GM12878 (cell line): ENCODE data around the gene GOLGA2. TPM values are rescaled to one million over a fixed set of nuclear protein-coding genes. Genes with fewer than 3 reads are reported as not detected.

Experiments
- ATAC-seq: fragments of 200-7000 bp; cut with Tn5 transposase; 3 replicates; pipeline ENCODE4 v1.9.1; 2020; ENCODE audit warnings: mild to moderate bottlenecking, moderate library complexity
- BruUV-seq: library from RNA; stranded (reverse); fragments of 400-500 nt; replicated peaks from 2 replicates; lab custom pipeline; 2021; lab: Mats Ljungman, UMichigan
- CTCF ChIA-PET: fragments of 300-600 bp; sonication (Branson Sonifier 250); formaldehyde crosslinking; extraction: SDS; loops from one replicate; lab custom pipeline; 2021; ENCODE audit warnings: inconsistent platforms; lab: Yijun Ruan, JAX
- POLR2A ChIA-PET: fragments of 350-600 bp; formaldehyde crosslinking; extraction: SDS; loops from one replicate; lab custom pipeline; 2021; ENCODE audit warnings: inconsistent platforms; lab: Charles Lee
- RAD21 ChIA-PET: fragments of 300-600 bp; sonication (Branson Sonifier 250); formaldehyde crosslinking; loops from one replicate; lab custom pipeline; 2023; ENCODE audit warnings: antibody characterized with exemption; ENCODE audit not compliant: unreplicated experiment; lab: Charles Lee
- SMC1A ChIA-PET: fragments of 300-600 bp; sonication (Branson Sonifier 250); formaldehyde crosslinking; loops from one replicate; lab custom pipeline; 2023; ENCODE audit not compliant: unreplicated experiment, uncharacterized antibody; lab: Charles Lee
- DNase-seq: peaks from one replicate; pipeline ENCODE4 v3.0.0-alpha.2; 2011; ENCODE audit warnings: low read depth, low spot score
- FAIRE-seq: peaks from 3 replicates; lab custom pipeline; 2011; peaks lifted over from hg19 to GRCh38; lab: Jason Lieb, UNC
- H2AFZ ChIP-seq: 2 replicates; pipeline ENCODE4 v1.6.0; 2011; ENCODE audit warnings: low read depth, low read length, control low read depth; ENCODE audit not compliant: control insufficient read depth
- H3K27ac ChIP-seq: 2 replicates; pipeline ENCODE4 v1.5.1; 2011; ENCODE audit warnings: control low read depth; ENCODE audit not compliant: control insufficient read depth, insufficient read depth
- H3K27me3 ChIP-seq, 2 experiments: replicated peaks in 1 of 2; 2 replicates each; pipeline versions ENCODE4 v1.6.0 to v1.6.1; 2011; ENCODE audit warnings: low read length in 1 of 2; ENCODE audit not compliant: control insufficient read depth in 2 of 2, insufficient read depth in 2 of 2
- H3K36me3 ChIP-seq, 2 experiments: 2 replicates each; pipeline ENCODE4 v1.5.1; 2011; ENCODE audit warnings: low read length in 1 of 2; ENCODE audit not compliant: control insufficient read depth in 2 of 2, insufficient read depth in 2 of 2
- H3K4me1 ChIP-seq: 2 replicates; pipeline ENCODE4 v1.6.1; 2011; ENCODE audit warnings: mild to moderate bottlenecking, low read length, moderate library complexity, mixed read lengths; ENCODE audit not compliant: control insufficient read depth, insufficient read depth
- H3K4me2 ChIP-seq: 2 replicates; pipeline ENCODE4 v1.6.0; 2011; ENCODE audit warnings: control low read depth; ENCODE audit not compliant: control insufficient read depth, insufficient read depth
- H3K4me3 ChIP-seq: fragments of 200-600 bp; sonication (generic); 2 replicates; pipeline ENCODE4 v1.5.1; 2016
- H3K79me2 ChIP-seq: 2 replicates; pipeline ENCODE4 v1.6.0; 2011; ENCODE audit warnings: low read length; ENCODE audit not compliant: control insufficient read depth, insufficient read depth
- H3K9ac ChIP-seq: 2 replicates; pipeline ENCODE4 v1.8.0; 2011; ENCODE audit warnings: low read length, control low read depth, mixed read lengths; ENCODE audit not compliant: control insufficient read depth, insufficient read depth
- H3K9me3 ChIP-seq: replicated peaks from 3 replicates; pipeline ENCODE4 v1.5.1; 2011; ENCODE audit warnings: mild to moderate bottlenecking, low read length; ENCODE audit not compliant: control insufficient read depth, insufficient read depth
- H4K20me1 ChIP-seq: 2 replicates; pipeline ENCODE4 v1.6.0; 2011; ENCODE audit not compliant: control insufficient read depth, insufficient read depth
- ATF7 ChIP-seq: fragments of 450-650 bp; IDR thresholded peaks from 2 replicates; pipeline ENCODE4 v1.6.1; 2016; ENCODE audit warnings: low read depth, mild to moderate bottlenecking
- CREB1 ChIP-seq: IDR thresholded peaks from 2 replicates; pipeline ENCODE4 v1.6.1; 2012; ENCODE audit warnings: low read depth, mild to moderate bottlenecking, inconsistent platforms
- DPF2 ChIP-seq: fragments of 450-650 bp; IDR thresholded peaks from 2 replicates; pipeline ENCODE4 v1.6.1; 2017; ENCODE audit warnings: mild to moderate bottlenecking
- EP300 ChIP-seq, 2 experiments: fragments of 150-350 bp in 1 of 2; IDR thresholded peaks; 2 replicates each; pipeline ENCODE4 v1.6.1; 2011 to 2012; ENCODE audit warnings: low read depth in 2 of 2, low read length in 2 of 2, borderline replicate concordance in 1 of 2, improper control_type of control experiment in 1 of 2, inconsistent platforms in 1 of 2; ENCODE audit not compliant: control insufficient read depth in 1 of 2
- JUND ChIP-seq: IDR thresholded peaks from 2 replicates; pipeline ENCODE4 v1.6.1; 2012; ENCODE audit warnings: low read depth, mild to moderate bottlenecking, low read length, improper control_type of control experiment, moderate library complexity
- MEF2B ChIP-seq: fragments of 450-650 bp; IDR thresholded peaks from 2 replicates; pipeline ENCODE4 v1.6.1; 2018; ENCODE audit warnings: mild to moderate bottlenecking, moderate library complexity; ENCODE audit not compliant: partially characterized antibody, poor library complexity, severe bottlenecking
- PAX8 ChIP-seq: fragments of 450-650 bp; IDR thresholded peaks from 2 replicates; pipeline ENCODE4 v1.6.1; 2017; ENCODE audit warnings: mild to moderate bottlenecking, moderate library complexity
- POU2F2 ChIP-seq: IDR thresholded peaks from 3 replicates; pipeline ENCODE4 v1.6.1; 2011; ENCODE audit warnings: low read depth, mild to moderate bottlenecking, low read length, borderline replicate concordance
- RBBP5 ChIP-seq: fragments of 200-600 bp; sonication (generic); conservative IDR thresholded peaks from 2 replicates; pipeline ENCODE4 v1.6.1; 2016
- SMAD5 ChIP-seq: IDR thresholded peaks from 2 replicates; pipeline ENCODE4 v1.6.1; 2016; ENCODE audit warnings: antibody characterized with exemption, low read depth
- STAT1 ChIP-seq: fragments of 450-650 bp; conservative IDR thresholded peaks from 2 replicates; pipeline ENCODE4 v1.6.1; 2014; ENCODE audit warnings: antibody characterized with exemption, mild to moderate bottlenecking
- WGBS: methylation state at CpG from one replicate; pipeline ENCODE4 v1.1.6; 2016; ENCODE audit warnings: low lambda C conversion rate; ENCODE audit not compliant: insufficient replicate concordance, insufficient coverage; ENCODE audit errors: missing lambda C conversion rate; 5-methylcytosine and 5-hydroxymethylcytosine counted together
- in situ Hi-C: fragments of 300-500 bp; cut with MboI; formaldehyde crosslinking; loops from 9 replicates; pipeline ENCODE4 v1.14.3; 2018; ENCODE audit warnings: mixed read lengths
- intact Hi-C: fragments of 100-400 bp; cut with micrococcal nuclease; formaldehyde crosslinking; loops from one replicate; pipeline ENCODE4 v1.14.2; 2022; ENCODE audit not compliant: unreplicated experiment
- polyA plus RNA-seq, 11 experiments: library from polyadenylated mRNA; depleted of rRNA in 4 of 11; unstranded in 6 of 11; stranded (reverse) in 5 of 11; fragments of >200 nt; fragmentation: Nextera tagmentation in 4 of 11; fragmentation: Illumina TruSeq in 1 of 11; extraction: Ambion mirVana in 4 of 11; extraction: Trizol in 1 of 11; gene quantifications; 1 replicate in 1 of 11; 2 replicates in 10 of 11; pipeline versions ENCODE4 v1.2.1 to v1.2.3, GENCODE V29; 2011 to 2016; ENCODE audit warnings: inconsistent platforms in 2 of 11, missing spikeins in 2 of 11, low read depth in 1 of 11
- total RNA-seq, 4 experiments: library from RNA; depleted of rRNA in 3 of 4; stranded (reverse); fragments of >200 nt in 3 of 4; fragmentation: Illumina TruSeq in 1 of 4; extraction: Trizol in 1 of 4; gene quantifications; 2 replicates each; pipeline versions ENCODE4 v1.2.1 to v1.2.3, GENCODE V29; 2013 to 2021
- TF ChIP-seq, protein P1 (sequence below): IDR thresholded peaks from 2 replicates; pipeline ENCODE4 v1.6.1; 2011; ENCODE audit warnings: low read depth, low read length, improper control_type of control experiment, borderline replicate concordance
- TF ChIP-seq, protein P2 (sequence below), 3 experiments: IDR thresholded peaks in 2 of 3; conservative IDR thresholded peaks in 1 of 3; 2 replicates each; pipeline ENCODE4 v1.5.1; 2011; ENCODE audit warnings: low read depth in 3 of 3, low read length in 3 of 3, mild to moderate bottlenecking in 3 of 3, control low read depth in 2 of 3, moderate library complexity in 2 of 3, inconsistent platforms in 1 of 3, mixed read lengths in 1 of 3; ENCODE audit not compliant: control insufficient read depth in 2 of 3, insufficient read depth in 1 of 3; ENCODE audit errors: extremely low read depth in 1 of 3
- TF ChIP-seq, protein P3 (sequence below): fragments of 450-650 bp; IDR thresholded peaks from 2 replicates; pipeline ENCODE4 v1.6.1; 2017; ENCODE audit warnings: mild to moderate bottlenecking
- TF ChIP-seq, protein P4 (sequence below): fragments of 450-650 bp; IDR thresholded peaks from 2 replicates; pipeline ENCODE4 v1.6.1; 2014; ENCODE audit warnings: mild to moderate bottlenecking

Gene GOLGA2
- total and polyA plus RNA-seq, 10 of the 15 experiments (the other 5 are each of a cell fraction or from before 2014, with no cell fraction given), result 5.9 to 32.6 (median 19.7) TPM

DNA sequence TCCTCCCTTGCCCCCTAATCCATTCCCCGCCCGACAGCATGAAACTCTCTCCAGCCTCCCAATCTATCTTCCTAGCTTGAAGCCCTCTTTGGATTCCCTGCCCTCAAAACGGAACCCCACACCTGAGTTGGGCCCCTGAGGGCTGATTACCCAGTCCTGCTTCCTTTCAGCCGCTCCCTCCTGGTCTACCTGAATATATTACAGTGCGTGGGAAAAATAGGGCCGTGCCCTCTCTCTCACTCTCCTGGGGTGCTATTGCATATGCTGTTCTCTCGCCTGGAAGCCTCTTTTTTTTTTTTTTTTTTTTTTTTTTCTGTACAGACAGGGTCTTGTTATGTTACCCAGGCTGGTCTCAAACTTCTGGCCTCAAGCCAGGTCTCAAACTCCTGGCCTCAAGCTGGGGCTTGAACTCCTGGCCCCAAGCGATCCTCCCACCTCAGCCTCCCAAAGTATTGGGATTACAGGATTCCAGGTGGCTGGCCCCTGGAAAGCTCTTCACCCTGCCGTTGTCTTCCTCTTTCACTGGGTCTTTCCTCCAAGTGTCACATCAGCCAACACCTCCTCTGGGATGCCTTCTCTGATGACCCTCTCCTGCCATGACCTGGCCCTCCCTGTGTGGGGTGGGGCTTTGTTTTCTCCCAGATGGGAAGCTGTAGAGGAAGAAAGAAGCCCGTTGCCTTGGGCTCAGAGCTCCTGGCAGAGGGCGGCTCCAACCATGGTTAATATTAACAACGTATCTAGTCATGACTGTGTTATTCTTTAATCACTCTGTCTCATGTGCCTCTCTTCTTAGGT, 64.4 kb downstream of the GOLGA2 start (continued):
- no peak for TF ChIP-seq PAX8
- TF ChIP-seq, protein P1, sequence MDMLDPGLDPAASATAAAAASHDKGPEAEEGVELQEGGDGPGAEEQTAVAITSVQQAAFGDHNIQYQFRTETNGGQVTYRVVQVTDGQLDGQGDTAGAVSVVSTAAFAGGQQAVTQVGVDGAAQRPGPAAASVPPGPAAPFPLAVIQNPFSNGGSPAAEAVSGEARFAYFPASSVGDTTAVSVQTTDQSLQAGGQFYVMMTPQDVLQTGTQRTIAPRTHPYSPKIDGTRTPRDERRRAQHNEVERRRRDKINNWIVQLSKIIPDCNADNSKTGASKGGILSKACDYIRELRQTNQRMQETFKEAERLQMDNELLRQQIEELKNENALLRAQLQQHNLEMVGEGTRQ, result no peak
- no peak for TF ChIP-seq EP300 (IDR thresholded peaks at IDR 0.05; ENCODE audit: borderline replicate concordance in 1 of 2, control insufficient read depth in 1 of 2, low read depth in 2 of 2, low read length in 2 of 2)
- TF ChIP-seq MEF2B, result no peak
- TF ChIP-seq, protein P2, sequence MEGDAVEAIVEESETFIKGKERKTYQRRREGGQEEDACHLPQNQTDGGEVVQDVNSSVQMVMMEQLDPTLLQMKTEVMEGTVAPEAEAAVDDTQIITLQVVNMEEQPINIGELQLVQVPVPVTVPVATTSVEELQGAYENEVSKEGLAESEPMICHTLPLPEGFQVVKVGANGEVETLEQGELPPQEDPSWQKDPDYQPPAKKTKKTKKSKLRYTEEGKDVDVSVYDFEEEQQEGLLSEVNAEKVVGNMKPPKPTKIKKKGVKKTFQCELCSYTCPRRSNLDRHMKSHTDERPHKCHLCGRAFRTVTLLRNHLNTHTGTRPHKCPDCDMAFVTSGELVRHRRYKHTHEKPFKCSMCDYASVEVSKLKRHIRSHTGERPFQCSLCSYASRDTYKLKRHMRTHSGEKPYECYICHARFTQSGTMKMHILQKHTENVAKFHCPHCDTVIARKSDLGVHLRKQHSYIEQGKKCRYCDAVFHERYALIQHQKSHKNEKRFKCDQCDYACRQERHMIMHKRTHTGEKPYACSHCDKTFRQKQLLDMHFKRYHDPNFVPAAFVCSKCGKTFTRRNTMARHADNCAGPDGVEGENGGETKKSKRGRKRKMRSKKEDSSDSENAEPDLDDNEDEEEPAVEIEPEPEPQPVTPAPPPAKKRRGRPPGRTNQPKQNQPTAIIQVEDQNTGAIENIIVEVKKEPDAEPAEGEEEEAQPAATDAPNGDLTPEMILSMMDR (IDR thresholded peaks at IDR 0.05 in 2 of 3, conservative IDR thresholded peaks at IDR 0.05 in 1 of 3; ENCODE audit: control insufficient read depth in 2 of 3, extremely low read depth in 1 of 3, insufficient read depth in 1 of 3, low read depth in 3 of 3, low read length in 3 of 3), result no peak

DNA sequence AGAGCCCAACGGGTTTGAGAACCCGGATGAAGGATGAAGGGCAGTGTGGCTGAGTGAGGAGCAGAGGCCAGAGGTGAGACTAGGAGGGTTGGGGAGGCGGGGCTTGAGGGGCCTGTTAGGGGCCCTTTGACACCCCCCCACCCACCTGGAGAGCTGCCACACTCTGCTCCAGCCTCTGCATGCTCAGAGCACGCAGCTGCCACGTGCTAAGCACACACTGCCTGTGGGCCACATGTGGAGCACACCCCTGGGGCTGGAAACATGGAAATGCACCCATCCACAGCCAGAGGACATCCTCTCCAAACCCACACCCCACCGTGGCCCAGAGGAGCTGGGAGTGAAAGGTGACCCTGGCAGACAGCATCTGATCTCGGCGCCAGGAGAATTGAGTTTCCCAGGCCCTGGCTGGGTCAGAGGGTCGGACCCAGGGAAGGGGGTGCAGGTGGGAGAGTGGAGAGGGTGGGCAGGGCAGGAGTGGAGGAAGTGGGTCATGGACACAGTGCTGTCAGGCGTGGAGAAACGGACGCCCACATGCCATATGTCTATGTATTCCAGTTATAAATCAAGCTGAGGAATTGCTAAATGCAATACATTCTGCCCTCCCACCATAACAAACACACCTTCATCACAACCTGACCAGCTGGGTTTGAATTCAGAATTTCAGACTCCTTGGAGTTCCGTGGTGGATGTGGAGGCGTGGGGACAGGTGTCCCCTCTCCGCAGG, 66.7 kb downstream of the GOLGA2 start:
- no peaks in the 10 kb centered on the region for H4K20me1 ChIP-seq
- no peak overlapping the region for H3K27ac ChIP-seq
- H3K4me3 ChIP-seq, result no peak overlapping the region
- SMC1A ChIA-PET, result no interaction called here
- FAIRE-seq (no peak), DNase-seq (no peak), ATAC-seq (no peak)
- no peaks in the 10 kb centered on the region for H3K9me3 ChIP-seq
- TF ChIP-seq RBBP5 (no peak), STAT1 (no peak), DPF2 (no peak), CREB1 (no peak), JUND (no peak), SMAD5 (no peak), EP300 (IDR thresholded peaks at IDR 0.05; ENCODE audit: borderline replicate concordance in 1 of 2, control insufficient read depth in 1 of 2, low read depth in 2 of 2, low read length in 2 of 2) (no peak), ATF7 (no peak), POU2F2 (no peak)
- TF ChIP-seq, protein P3, sequence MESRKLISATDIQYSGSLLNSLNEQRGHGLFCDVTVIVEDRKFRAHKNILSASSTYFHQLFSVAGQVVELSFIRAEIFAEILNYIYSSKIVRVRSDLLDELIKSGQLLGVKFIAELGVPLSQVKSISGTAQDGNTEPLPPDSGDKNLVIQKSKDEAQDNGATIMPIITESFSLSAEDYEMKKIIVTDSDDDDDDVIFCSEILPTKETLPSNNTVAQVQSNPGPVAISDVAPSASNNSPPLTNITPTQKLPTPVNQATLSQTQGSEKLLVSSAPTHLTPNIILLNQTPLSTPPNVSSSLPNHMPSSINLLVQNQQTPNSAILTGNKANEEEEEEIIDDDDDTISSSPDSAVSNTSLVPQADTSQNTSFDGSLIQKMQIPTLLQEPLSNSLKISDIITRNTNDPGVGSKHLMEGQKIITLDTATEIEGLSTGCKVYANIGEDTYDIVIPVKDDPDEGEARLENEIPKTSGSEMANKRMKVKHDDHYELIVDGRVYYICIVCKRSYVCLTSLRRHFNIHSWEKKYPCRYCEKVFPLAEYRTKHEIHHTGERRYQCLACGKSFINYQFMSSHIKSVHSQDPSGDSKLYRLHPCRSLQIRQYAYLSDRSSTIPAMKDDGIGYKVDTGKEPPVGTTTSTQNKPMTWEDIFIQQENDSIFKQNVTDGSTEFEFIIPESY, result no peak
- TF ChIP-seq, protein P4, sequence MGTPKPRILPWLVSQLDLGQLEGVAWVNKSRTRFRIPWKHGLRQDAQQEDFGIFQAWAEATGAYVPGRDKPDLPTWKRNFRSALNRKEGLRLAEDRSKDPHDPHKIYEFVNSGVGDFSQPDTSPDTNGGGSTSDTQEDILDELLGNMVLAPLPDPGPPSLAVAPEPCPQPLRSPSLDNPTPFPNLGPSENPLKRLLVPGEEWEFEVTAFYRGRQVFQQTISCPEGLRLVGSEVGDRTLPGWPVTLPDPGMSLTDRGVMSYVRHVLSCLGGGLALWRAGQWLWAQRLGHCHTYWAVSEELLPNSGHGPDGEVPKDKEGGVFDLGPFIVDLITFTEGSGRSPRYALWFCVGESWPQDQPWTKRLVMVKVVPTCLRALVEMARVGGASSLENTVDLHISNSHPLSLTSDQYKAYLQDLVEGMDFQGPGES, result no peak
- peaks cover 7 to 13% of the 10 kb centered on the region in 2 experiments; a peak in 3 of 4 replicates for H3K27me3 ChIP-seq
- WGBS, result 32% methylated on average over 15 of the region's 15 CpGs
- RAD21 ChIA-PET, result no interaction called here
- BruUV-seq, result no TSS peak
- intact Hi-C loops (no loop called here), in situ Hi-C loops (no loop called here)
- H3K4me2 ChIP-seq, result no peak overlapping the region
- no peaks in the 10 kb centered on the region for H3K79me2 ChIP-seq
- POLR2A ChIA-PET, result no interaction called here
- no peaks in the 10 kb centered on the region for H3K36me3 ChIP-seq
- CTCF ChIA-PET, result no interaction called here
- no peak overlapping the region for H3K9ac ChIP-seq
- peaks cover 3% of the 10 kb centered on the region; the same call in 1 of the 2 replicates for H3K4me1 ChIP-seq
- no peak overlapping the region for H2AFZ ChIP-seq
